HG03520 (cell line): Measurements from ENCODE around the gene RUBCN.
"Not testable (repeated sequence)": the region's sequence is repeated elsewhere in the genome, so short reads cannot be mapped to it uniquely, and the experiment has no call there.

Experiments used
- ATAC-seq: cut with Tn5 transposase; IDR thresholded peaks from one replicate; pipeline ENCODE4 v1.9.1; 2021; ENCODE audit warnings: mild to moderate bottlenecking, moderate library complexity; ENCODE audit not compliant: unreplicated experiment

The RUBCN gene

DNA sequence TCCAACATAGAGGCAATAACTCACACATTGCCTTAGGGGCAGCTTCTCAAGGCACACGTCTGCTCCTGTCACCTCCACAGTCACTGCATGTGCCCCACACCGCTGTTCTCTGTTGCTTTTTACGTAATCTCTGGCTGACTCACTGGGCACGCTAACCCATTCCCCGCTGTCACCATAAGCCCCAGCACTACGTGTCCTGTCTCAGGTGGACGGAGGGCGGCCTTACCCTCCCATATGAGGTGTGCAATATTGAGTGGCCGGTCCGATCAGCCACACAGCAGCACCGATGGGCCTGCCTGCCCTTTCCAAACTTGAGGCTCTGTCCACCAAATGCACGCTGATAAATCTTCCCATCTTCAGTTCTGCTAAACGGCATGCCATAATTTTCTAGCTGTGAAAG, 115.2 kb downstream of the RUBCN start:
- not testable (repeated sequence) for ATAC-seq
